ENCODE measurements around the gene SORL1.
"Not testable (repeated sequence)": the region's sequence is repeated elsewhere in the genome, so short reads cannot be mapped to it uniquely, and the experiment has no call there.

SORL1 gene

DNA sequence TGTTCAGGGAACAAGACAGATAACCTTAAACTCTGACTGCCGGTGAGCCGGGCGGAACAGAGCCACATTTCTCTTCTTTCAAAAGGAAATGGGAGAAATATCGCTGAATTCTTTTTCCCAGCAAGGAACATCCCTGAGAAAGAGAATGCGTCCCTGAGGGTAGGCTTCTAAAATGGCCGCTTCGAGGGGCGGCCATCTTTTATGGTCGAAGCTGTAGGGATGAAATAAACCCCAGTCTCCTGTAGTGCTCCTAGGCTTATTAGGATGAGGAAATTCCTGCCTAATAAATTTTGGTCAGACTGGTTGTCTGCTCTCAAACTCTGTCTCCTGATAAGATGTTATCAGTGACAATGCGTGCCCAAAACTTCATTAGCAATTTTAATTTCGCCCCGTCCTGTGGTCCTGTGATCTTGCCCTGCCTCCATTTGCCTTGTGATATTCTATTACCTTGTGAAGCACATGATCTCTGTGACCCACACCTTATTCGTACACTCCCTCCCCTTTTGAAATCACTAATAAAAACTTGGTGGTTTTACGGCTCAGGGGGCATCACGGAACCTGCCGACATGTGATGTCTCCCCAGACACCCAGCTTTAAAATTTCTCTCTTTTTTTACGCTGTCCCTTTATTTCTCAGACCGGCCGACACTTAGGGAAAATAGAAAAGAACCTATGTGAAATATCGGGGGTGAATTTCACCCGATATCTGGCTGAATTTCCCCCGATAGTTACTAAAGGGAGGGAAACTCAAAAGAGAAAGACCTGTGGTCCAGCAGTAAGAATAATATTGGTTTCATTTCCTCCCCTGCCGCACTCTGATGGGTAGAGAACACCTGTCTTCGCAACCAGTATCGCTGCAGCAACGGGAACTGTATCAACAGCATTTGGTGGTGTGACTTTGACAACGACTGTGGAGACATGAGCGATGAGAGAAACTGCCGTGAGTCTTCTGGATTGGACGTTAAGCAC is 117.5 kb downstream of the SORL1 start:
- DNase-seq = not testable (repeated sequence)

DNA sequence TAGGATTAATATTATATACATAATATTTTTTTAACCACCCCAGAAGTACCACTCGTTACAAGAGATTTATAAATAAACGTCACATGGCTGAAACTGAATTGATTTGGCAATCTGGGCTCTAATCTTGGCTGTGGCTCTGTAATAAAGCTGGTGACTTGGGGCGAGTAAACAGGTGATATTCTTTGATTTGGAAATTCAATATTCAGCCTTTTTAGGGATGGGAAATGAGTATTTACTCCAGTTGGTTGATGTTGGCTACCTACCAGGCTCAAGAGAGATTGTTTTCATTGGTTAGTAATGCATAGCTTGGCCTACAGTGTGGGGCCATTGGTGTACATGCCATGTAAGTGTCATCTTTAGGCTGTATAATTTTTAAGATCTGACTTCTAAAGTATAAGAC is 118.3 kb downstream of the SORL1 start:
- DNase-seq = no peak

- no peak for DNase-seq
Measured at GRCh38 chr11:121571506-121571905, 119.4 kb downstream of the SORL1 start.

- no peak for DNase-seq
Measured at GRCh38 chr11:121572571-121573059, 120.5 kb downstream of the SORL1 start.

DNA sequence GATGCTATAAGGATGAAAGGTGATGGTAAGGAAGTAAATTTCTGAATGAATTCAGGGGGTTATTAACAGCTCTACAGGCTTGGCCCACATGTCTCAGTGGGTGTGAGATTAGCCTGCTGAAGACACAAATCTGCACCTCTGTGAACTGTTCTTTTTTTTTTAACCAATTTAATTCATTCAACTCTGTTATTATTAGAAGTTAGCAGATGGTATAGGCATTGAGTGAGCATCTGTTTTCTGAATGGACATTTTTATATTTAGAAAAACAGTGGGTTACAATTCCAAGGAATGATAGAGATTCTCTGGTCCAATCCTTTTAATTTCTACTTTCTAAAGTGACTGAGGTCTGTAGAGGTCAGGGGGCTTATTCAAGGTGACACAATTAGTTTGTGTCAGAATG is 122.7 kb downstream of the SORL1 start:
- no peak for DNase-seq

GRCh38 chr11:121575250-121575962 is 123.3 kb downstream of the SORL1 start:
- DNase-seq = no peak

GRCh38 chr11:121575963-121576290 is 123.8 kb downstream of the SORL1 start:
- no peak for DNase-seq

- no peak for DNase-seq
Measured at GRCh38 chr11:121576531-121576930, 124.4 kb downstream of the SORL1 start.

- DNase-seq = no peak
Measured at GRCh38 chr11:121577106-121577848, 125.2 kb downstream of the SORL1 start.

DNA sequence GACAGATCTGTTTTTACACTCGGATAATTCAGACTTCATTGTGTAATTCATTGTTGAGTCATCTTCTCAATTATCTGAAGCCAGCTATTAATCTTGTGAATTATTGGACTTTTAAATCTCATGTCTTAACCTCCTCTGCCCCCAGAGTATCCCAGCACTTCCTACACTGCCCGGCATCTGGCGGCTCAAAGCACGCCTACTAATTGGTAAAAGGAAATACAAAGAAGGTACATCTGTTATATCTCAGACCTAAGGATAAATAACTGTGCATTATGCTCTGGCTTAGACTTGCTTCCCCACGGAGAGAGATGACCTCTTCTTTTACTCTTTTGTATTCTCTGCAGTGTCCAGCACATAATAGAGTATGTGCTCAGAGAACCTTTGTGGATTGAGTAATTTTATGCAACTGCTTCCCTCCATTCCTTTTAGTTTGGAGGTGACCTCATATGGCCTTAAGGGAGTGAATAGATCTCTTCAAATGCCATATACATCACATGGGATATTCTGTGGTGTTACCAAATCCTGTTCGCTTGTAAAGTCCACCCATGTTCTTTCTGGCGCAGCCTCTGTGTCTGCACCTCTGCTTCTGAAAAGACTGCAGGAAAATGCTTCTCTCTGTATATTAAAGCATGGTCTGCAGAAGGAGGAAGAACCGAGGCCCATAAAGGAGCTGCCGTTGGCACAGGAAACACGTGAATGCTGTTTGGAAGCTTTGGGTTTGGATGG is 126.3 kb downstream of the SORL1 start:
- DNase-seq = no peak

DNA sequence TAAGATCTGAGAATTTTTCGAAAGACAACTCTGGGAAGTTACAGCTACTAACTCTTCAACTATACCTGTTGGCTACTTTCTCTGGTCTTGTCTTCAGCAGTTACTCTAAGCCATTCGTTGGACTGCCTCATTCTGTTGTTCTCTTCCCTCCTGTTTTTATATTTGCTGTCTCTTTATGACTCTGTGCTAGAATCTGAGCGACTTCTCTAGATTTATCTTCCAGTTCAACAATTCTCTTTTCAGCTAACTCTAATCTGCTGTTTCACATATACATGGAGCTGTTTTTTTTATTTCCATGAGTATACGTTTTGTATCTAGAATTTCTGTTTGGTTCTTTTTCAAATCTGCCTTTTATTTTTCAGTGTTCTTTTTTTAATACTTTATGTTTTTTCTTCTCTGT is 128.0 kb downstream of the SORL1 start:
- DNase-seq = no peak

DNA sequence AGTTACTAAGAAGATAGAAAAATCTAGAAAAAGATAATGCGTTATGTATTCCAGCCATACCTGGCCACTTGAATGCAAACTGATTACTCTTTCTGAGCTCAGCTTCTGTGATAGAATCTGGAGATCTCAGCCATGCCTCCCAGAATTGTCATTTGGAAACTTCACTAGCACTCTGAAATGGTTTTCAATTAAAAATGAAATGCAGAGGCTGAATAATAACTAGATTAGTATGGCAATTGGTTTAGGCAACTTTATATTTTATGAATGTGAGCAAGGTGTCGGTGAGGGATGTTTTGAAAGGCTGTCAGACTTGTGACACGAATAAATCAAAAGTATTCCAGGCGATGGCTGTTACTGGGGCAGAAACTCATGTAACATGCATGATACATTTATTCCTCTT is 129.5 kb downstream of the SORL1 start:
- DNase-seq = no peak

- no peak for DNase-seq
Measured at GRCh38 chr11:121582296-121582695, 130.2 kb downstream of the SORL1 start.

- no peak for DNase-seq
Measured at GRCh38 chr11:121583825-121584224, 131.7 kb downstream of the SORL1 start.

- DNase-seq = no peak
Measured at GRCh38 chr11:121586750-121587149, 134.6 kb downstream of the SORL1 start.

DNA sequence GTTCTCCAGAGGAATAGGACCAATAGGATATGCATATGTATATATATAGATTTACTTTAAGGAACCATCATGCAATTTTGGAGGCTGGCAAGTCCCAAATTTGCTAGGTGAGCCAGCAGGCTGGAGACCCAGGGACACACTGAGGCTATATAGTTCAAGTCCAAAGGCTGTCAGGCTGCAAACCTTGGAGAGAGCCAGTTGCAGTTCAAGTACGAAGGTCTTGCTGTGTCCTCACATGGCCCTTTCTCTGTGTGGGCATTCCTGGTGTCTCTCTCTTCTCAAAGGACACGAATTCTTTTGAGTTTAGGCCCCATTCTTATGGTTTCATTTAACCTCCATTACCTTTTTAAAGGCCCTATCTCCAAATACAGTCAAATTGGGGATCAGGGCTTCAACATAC is 135.1 kb downstream of the SORL1 start:
- DNase-seq = no peak

- DNase-seq = no peak
Measured at GRCh38 chr11:121588747-121589146, 136.6 kb downstream of the SORL1 start.

- DNase-seq = no peak
Measured at GRCh38 chr11:121589946-121590537, 137.9 kb downstream of the SORL1 start.

- no peak for DNase-seq
Measured at GRCh38 chr11:121590772-121591404, 138.8 kb downstream of the SORL1 start.

- DNase-seq = no peak
Measured at GRCh38 chr11:121591405-121592033, 139.4 kb downstream of the SORL1 start.

DNA sequence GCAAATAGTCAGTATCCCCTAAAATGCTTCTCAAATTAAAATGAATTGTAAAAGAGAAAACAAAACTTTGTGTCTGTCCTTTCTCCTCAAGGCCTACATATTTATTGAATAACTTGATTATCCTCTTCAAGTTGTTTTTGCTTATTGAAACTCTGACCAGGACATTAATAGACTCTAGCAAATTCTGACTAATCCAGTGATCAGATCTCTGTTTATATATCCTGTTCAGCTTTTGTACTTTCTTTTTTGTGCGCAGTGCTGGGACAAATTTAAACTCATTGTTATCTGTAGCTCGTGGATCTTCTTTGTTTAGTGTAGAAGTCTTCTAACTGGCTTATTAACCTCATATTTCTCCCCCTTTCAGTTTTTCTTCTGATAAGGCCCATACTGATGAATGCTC is 140.6 kb downstream of the SORL1 start:
- no peak for DNase-seq
